Fibroblast of the aortic adventitia (primary cell): ENCODE data around the gene FOS. TPM values are rescaled to one million over a fixed set of nuclear protein-coding genes. Genes with fewer than 3 reads are reported as not detected.

Source experiments
- DNase-seq: peaks from one replicate; pipeline ENCODE4 v3.0.0-alpha.2; 2010; ENCODE audit warnings: low read depth
- H3K4me3 ChIP-seq: 2 replicates; pipeline ENCODE4 v1.5.1; 2011; ENCODE audit warnings: low read depth, mild to moderate bottlenecking, control low read depth, low read length, moderate library complexity
- total RNA-seq: library from RNA; depleted of rRNA; stranded (reverse); fragments of >200 nt; gene quantifications from 2 replicates; pipeline ENCODE4 v1.2.3, GENCODE V29; 2012; ENCODE audit warnings: low replicate concordance
- TF ChIP-seq, protein P1 (sequence below): IDR thresholded peaks from 2 replicates; pipeline ENCODE4 v1.5.1; 2011; ENCODE audit warnings: mild to moderate bottlenecking, low read length, control low read depth, inconsistent platforms; ENCODE audit not compliant: insufficient read depth

Gene FOS
- total RNA-seq, 1 donor: 1.4 TPM

DNA sequence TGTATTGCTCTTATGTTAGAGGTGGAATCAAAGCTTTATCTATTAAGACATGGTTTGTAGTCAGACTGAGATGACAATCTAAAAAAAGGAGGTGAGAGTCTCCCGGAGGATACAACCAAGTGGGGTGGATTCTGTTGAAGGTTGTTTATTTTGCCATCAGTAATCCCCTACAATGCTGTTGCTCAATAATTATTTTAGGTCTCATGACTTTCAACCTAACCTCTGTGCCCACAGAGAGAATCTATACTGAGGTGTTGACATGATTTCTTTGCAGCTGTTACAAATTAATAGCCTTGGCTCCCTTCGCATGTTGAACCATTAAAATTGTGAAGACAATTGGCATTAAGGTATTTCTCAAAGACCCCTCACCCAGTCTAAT is 28.7 kb upstream of the FOS start:
- H3K4me3 ChIP-seq: no peak overlapping the region
- TF ChIP-seq, protein P1, sequence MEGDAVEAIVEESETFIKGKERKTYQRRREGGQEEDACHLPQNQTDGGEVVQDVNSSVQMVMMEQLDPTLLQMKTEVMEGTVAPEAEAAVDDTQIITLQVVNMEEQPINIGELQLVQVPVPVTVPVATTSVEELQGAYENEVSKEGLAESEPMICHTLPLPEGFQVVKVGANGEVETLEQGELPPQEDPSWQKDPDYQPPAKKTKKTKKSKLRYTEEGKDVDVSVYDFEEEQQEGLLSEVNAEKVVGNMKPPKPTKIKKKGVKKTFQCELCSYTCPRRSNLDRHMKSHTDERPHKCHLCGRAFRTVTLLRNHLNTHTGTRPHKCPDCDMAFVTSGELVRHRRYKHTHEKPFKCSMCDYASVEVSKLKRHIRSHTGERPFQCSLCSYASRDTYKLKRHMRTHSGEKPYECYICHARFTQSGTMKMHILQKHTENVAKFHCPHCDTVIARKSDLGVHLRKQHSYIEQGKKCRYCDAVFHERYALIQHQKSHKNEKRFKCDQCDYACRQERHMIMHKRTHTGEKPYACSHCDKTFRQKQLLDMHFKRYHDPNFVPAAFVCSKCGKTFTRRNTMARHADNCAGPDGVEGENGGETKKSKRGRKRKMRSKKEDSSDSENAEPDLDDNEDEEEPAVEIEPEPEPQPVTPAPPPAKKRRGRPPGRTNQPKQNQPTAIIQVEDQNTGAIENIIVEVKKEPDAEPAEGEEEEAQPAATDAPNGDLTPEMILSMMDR: no peak
- no peak for DNase-seq

DNA sequence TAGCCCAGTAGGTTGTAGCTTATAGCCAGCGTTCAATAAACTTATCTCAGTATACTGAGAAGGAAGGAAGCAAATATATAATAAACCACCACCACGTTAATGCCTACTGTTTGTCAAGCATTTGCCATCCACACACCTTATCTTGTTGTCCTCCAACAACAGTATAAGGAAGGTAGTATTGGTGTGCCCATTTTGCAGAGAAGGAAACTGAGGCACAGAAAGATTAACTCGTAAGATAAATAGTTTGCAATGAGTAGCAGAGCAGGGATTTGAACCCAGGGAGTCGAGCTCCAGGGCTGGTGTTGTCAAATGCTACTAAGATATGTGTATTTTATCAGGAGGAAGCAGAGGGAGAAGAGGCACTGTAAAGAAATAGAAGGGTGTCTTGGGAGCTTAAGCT is 27.8 kb upstream of the FOS start:
- TF ChIP-seq, protein P1: no peak
- H3K4me3 ChIP-seq: no peak overlapping the region
- no peak for DNase-seq

DNA sequence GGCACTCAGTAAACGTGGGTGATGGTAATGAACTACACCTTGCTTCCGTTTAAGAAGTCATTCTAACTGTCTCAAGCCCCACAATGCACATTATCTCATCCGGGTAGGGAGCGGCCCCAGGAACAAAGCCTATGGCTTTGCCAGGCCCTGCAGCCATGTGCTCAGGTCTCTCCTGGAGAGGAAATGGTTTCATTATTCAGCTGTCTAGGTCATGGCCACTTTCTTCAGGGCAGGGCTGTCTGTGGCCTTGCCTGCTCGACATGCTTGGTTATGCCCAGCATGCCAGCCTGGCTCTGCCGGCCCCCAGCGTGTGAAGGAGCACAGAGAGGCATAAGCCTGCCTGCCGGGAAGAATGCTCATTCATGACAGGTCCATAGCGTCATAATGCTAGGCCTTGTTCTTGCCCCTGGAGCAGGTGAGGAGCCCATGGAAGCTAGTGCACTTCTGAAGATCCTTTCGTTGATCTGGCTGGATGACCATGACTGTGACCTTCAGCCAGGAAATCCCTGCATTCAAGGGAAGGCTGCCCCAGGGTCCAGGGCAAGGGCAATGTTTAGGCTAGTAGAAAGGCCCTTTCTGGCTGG is 26.3 kb upstream of the FOS start:
- no peak for DNase-seq
- no peak overlapping the region for H3K4me3 ChIP-seq
- TF ChIP-seq, protein P1: no peak

DNA sequence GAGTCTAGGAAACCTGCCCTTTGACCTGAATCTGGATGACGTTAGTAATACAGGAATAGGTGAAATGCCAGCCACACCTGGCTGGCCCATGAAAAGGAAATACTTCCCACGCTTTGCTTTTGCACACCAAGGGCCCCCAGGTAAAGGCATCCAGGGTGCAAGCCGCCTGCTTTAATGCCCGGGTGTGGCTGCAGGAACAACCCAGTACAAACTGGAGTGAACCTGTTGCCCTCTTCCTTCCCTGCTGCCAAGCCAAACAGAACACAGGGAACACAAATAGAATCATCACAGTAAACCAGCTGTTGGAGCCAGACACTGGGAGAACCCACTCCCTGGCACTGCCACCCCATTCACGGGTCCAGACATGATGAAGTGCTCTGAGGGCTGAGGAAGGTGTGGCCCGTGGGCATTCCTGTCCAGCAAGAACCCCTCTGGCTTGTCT is 24.2 kb upstream of the FOS start:
- TF ChIP-seq, protein P1: no peak

DNA sequence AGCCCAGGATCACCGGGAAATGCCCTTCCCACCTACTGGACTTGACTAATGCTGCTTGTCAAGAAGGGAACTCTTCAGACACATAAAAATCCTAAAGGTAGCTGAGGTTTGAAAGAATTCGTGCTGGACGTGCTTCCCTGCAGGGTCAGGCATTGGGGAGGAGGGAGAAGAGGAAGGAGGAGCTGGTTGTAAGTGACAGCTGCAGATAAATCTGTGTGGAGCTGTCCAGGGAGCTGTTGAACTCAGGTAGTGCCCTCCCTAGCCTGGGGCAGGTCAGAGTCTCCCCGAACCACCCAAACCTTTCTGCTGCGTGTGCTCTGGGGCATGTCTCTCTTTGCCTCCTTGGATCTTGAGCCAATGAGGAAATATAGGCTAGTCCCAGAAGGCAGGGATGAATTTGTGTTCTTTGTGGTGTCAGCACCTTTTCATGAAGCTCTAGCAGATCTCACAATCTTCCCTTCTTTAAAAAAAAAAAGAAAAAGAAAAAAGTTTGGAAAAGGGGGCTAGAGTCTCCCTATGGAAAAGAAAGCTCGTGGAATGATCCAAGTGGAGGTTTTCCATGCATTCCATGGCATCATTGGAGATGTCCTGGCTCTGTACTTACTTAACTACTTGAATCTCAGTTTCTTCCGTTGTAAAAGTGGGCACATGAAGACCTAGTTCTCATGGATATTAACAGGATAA is 23.6 kb upstream of the FOS start:
- TF ChIP-seq, protein P1: no peak
- no peak for DNase-seq
- H3K4me3 ChIP-seq: no peak overlapping the region

More for the DNA sequence above, 24.2 kb upstream of the FOS start:
- H3K4me3 ChIP-seq: no peak overlapping the region
- no peak for DNase-seq

DNA sequence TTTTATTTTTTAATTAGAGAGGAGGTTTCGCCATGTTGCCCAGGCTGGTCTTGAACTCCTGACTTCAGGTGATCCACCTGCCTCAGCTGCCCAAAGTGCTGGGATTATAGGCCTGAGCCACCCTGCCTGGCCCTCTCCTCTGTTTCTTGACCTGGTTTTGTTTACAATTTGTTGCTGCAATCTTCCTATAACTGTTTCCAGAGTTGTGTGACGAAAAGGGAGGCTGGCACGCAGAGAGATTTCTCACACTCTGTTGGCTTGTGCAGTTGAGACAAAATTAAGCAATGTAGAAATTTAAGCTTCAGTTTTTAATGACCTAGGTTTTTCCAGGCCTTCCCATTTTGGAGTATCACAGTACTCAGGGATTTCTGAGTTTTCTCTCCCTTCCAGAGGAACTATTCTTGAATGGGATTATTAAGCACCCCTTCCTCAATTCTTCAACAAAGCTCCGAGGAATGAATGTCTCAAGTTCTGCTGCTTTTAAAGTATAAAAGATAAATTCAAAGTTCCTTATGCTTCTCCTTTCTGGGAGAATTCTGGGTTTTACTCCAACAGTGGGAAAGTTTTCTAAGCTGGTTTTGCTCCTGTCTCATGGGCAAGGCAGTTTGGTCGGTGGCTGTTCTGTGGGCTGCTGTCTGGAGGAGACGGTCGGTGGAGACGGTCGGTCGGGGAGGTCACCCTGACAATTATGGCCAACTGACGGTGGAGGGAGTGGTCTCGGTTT is 20.4 kb upstream of the FOS start:
- DNase-seq: peak; percentile 81
- TF ChIP-seq, protein P1: no peak
- H3K4me3 ChIP-seq: peak overlapping the region; percentile 60
